CD14-positive monocyte (primary cell): ENCODE data around the gene THOC5. TPM values are rescaled to one million over a fixed set of nuclear protein-coding genes. Genes with fewer than 3 reads are reported as not detected.
A peak's percentile ranks its signal among the peaks of the same experiment; 100 is the strongest.

Experiments
- DNase-seq, 3 donors: peaks; one replicate each; pipeline ENCODE4 v3.0.0-alpha.2; 2011 to 2022
- H2AFZ ChIP-seq: 2 replicates; pipeline ENCODE4 v1.6.0; 2012; ENCODE audit warnings: mild to moderate bottlenecking, low read depth, low read length, inconsistent platforms; ENCODE audit not compliant: insufficient read depth, poor library complexity, severe bottlenecking
- H3K27ac ChIP-seq, 2 donors: 1 replicate in 1 of 2; 2 replicates in 1 of 2; pipeline ENCODE4 v1.5.1; 2012 to 2013; ENCODE audit warnings: low read length in 2 of 2, control low read depth in 1 of 2, inconsistent platforms in 1 of 2, low read depth in 1 of 2, mild to moderate bottlenecking in 1 of 2
- H3K27me3 ChIP-seq, 2 donors: one replicate each; pipeline versions ENCODE4 v1.6.0 to v1.6.1; 2011 to 2013; ENCODE audit warnings: low read length in 2 of 2; ENCODE audit not compliant: control insufficient read depth in 2 of 2, insufficient read depth in 2 of 2
- H3K36me3 ChIP-seq, 2 donors: replicated peaks in 1 of 2; 1 replicate in 1 of 2; 2 replicates in 1 of 2; pipeline versions ENCODE4 v1.5.1 to v1.6.1; 2012 to 2013; ENCODE audit warnings: low read length in 2 of 2, control low read depth in 1 of 2, inconsistent platforms in 1 of 2, mild to moderate bottlenecking in 1 of 2; ENCODE audit not compliant: insufficient read depth in 2 of 2, control insufficient read depth in 1 of 2
- H3K4me1 ChIP-seq, 2 donors: 1 replicate in 1 of 2; 2 replicates in 1 of 2; pipeline versions ENCODE4 v1.5.1 to v1.6.1; 2012 to 2013; ENCODE audit warnings: low read length in 2 of 2, control low read depth in 1 of 2, inconsistent platforms in 1 of 2, mild to moderate bottlenecking in 1 of 2, moderate library complexity in 1 of 2; ENCODE audit not compliant: insufficient read depth in 2 of 2, control insufficient read depth in 1 of 2
- H3K4me2 ChIP-seq: replicated peaks from 2 replicates; pipeline ENCODE3; 2012; ENCODE audit warnings: low read length, moderate library complexity, mild to moderate bottlenecking; ENCODE audit not compliant: poor library complexity, severe bottlenecking; ENCODE audit errors: extremely low read depth
- H3K4me3 ChIP-seq, 3 experiments: fragments of 200-600 bp in 1 of 3; sonication (generic) in 1 of 3; replicated peaks in 1 of 3; 1 replicate in 2 of 3; 2 replicates in 1 of 3; pipeline ENCODE4 v1.5.1; 2011 to 2013; ENCODE audit warnings: low read length in 3 of 3, mild to moderate bottlenecking in 3 of 3, control low read depth in 2 of 3, low read depth in 2 of 3, inconsistent platforms in 1 of 3, moderate library complexity in 1 of 3
- H3K79me2 ChIP-seq: 2 replicates; pipeline ENCODE4 v1.6.0; 2012; ENCODE audit warnings: mild to moderate bottlenecking, control low read depth, inconsistent platforms, low read length, moderate library complexity; ENCODE audit not compliant: insufficient read depth
- H3K9ac ChIP-seq: 2 replicates; pipeline ENCODE4 v1.6.0; 2017; ENCODE audit warnings: low read length, mild to moderate bottlenecking; ENCODE audit not compliant: insufficient read depth, poor library complexity, severe bottlenecking
- H3K9me3 ChIP-seq, 2 donors: replicated peaks in 1 of 2; 1 replicate in 1 of 2; 2 replicates in 1 of 2; pipeline versions ENCODE4 v1.5.1 to v1.6.1; 2012 to 2013; ENCODE audit warnings: low read length in 2 of 2, control low read depth in 1 of 2; ENCODE audit not compliant: control insufficient read depth in 1 of 2, insufficient read depth in 1 of 2
- H4K20me1 ChIP-seq: 2 replicates; pipeline ENCODE4 v1.6.0; 2012; ENCODE audit warnings: mild to moderate bottlenecking, low read length, control low read depth, moderate library complexity; ENCODE audit not compliant: insufficient read depth
- H3K27ac Mint-ChIP-seq, 7 donors: one replicate each; pipeline ENCODE4 v1.8.0; 2020; ENCODE audit warnings: mild to moderate bottlenecking in 7 of 7, mixed read lengths in 7 of 7, moderate library complexity in 6 of 7, inconsistent platforms in 2 of 7
- H3K27me3 Mint-ChIP-seq, 3 donors: one replicate each; pipeline ENCODE4 v1.8.0; 2021 to 2022; ENCODE audit warnings: low read depth in 3 of 3, mild to moderate bottlenecking in 3 of 3, mixed read lengths in 3 of 3, moderate library complexity in 3 of 3, inconsistent platforms in 1 of 3
- H3K36me3 Mint-ChIP-seq, 2 donors: one replicate each; pipeline ENCODE4 v1.8.0; 2020; ENCODE audit warnings: mixed read lengths in 2 of 2, inconsistent platforms in 1 of 2, mild to moderate bottlenecking in 1 of 2
- H3K4me1 Mint-ChIP-seq: one replicate; pipeline ENCODE4 v1.8.0; 2020; ENCODE audit warnings: mild to moderate bottlenecking, mixed read lengths
- H3K4me3 Mint-ChIP-seq, 2 donors: one replicate each; pipeline ENCODE4 v1.8.0; 2020; ENCODE audit warnings: mild to moderate bottlenecking in 2 of 2, mixed read lengths in 2 of 2, moderate library complexity in 1 of 2
- H3K9me3 Mint-ChIP-seq, 7 donors: one replicate each; pipeline ENCODE4 v1.8.0; 2020 to 2022; ENCODE audit warnings: mixed read lengths in 7 of 7, mild to moderate bottlenecking in 6 of 7, moderate library complexity in 6 of 7, inconsistent platforms in 2 of 7
- WGBS: methylation state at CpG from one replicate; pipeline ENCODE4 v1.1.5; 2013; ENCODE audit warnings: missing lambda C conversion rate; ENCODE audit not compliant: insufficient coverage; 5-methylcytosine and 5-hydroxymethylcytosine counted together
- intact Hi-C, 2 donors: fragments of 100-400 bp; cut with micrococcal nuclease; formaldehyde crosslinking; loops; one replicate each; pipeline versions ENCODE4 v1.15.0 to v1.15.1; 2023
- polyA plus RNA-seq, 3 donors: library from polyadenylated mRNA; depleted of rRNA in 1 of 3; unstranded in 2 of 3; stranded (reverse) in 1 of 3; fragments of 300-500 nt in 2 of 3; fragments of >200 nt in 1 of 3; fragmentation: Illumina TruSeq in 2 of 3; gene quantifications; 1 replicate in 2 of 3; 2 replicates in 1 of 3; pipeline ENCODE4 v1.2.3, GENCODE V29; 2012 to 2021
- TF ChIP-seq, protein P1 (sequence below): fragments of 200-600 bp; IDR thresholded peaks from one replicate; pipeline ENCODE4 v1.8.0; 2022; ENCODE audit warnings: antibody characterized with exemption, mild to moderate bottlenecking

Gene THOC5
- polyA plus RNA-seq, 3 donors = 19.6 to 29.9 (median 28.2) TPM

DNA sequence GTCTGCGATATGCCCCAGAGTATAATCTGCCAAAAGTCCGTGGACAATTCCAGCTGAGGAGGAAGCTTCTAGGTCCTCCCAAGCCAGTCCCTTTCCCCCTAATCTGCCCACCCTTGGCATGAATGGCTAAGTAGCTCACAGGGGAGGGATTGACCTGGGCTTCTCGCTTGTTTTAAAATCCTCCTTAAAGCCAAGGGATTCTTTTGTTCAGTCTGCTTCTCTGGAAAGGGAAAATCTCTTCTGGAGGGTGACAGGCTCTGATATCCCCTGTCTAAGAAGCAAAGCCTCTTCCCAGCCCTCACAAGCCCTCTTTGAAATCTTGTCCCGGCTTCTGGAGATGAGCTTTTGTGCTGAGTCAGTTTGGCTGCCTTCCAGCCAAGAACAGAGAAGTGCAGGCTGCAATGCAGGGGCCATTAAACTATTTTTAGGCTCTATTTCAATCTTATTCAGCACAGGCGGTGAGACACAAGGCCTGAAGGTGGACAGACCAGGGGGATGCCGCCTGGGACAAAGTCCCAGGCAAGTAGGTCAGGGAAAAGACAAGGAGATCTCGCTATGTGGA is 49.7 kb downstream of the THOC5 start:
- Histone ChIP-seq H3K27me3 (no peaks in the 10 kb centered on the region), H3K9ac (no peak overlapping the region), H3K27ac (no peak overlapping the region), H2AFZ (no peak overlapping the region), H3K79me2 (no peaks in the 10 kb centered on the region), H3K4me3 (no peak overlapping the region), H3K4me1 (peaks cover 6 to 7% of the 10 kb centered on the region in 2 donors), H3K4me2 (no peak overlapping the region), H4K20me1 (no peaks in the 10 kb centered on the region), H3K36me3 (peaks cover 29 to 36% of the 10 kb centered on the region in 2 donors), H3K9me3 (no peaks in the 10 kb centered on the region)
- Mint-ChIP-seq H3K9me3 (no peaks in the 10 kb centered on the region), H3K36me3 (peaks cover 45 to 59% of the 10 kb centered on the region in 2 donors), H3K4me1 (peaks cover 10% of the 10 kb centered on the region), H3K27me3 (no peaks in the 10 kb centered on the region), H3K27ac (peak overlapping the region in 1 of 7 donors; percentile 50), H3K4me3 (no peak overlapping the region)
- TF ChIP-seq, protein P1, sequence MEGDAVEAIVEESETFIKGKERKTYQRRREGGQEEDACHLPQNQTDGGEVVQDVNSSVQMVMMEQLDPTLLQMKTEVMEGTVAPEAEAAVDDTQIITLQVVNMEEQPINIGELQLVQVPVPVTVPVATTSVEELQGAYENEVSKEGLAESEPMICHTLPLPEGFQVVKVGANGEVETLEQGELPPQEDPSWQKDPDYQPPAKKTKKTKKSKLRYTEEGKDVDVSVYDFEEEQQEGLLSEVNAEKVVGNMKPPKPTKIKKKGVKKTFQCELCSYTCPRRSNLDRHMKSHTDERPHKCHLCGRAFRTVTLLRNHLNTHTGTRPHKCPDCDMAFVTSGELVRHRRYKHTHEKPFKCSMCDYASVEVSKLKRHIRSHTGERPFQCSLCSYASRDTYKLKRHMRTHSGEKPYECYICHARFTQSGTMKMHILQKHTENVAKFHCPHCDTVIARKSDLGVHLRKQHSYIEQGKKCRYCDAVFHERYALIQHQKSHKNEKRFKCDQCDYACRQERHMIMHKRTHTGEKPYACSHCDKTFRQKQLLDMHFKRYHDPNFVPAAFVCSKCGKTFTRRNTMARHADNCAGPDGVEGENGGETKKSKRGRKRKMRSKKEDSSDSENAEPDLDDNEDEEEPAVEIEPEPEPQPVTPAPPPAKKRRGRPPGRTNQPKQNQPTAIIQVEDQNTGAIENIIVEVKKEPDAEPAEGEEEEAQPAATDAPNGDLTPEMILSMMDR = no peak
- DNase-seq = peak in 1 of 3 donors; percentile 6
- WGBS = 38% methylated on average over 4 of the region's 7 CpGs
- intact Hi-C loops = no loop called here

DNA sequence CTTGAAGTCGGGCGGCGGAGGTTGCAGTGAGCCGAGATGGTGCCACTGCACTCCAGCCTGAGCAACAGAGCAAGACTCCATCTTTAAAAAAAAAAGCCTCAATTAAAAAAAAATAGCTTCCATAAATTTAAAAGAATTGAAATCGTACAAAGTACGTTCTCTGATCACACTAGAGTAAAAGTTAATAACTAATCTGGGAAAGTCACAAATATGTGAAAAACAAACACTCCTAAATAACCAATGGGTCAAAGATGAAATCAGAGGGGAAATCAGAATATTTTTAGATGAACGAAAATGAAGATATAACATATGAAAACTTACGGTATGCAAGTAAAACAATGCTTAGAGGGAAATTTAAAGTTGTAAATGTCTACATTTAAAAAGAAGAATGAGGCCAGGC is 53.7 kb downstream of the THOC5 start:
- H3K4me1 Mint-ChIP-seq = peaks cover 10% of the 10 kb centered on the region
- Histone ChIP-seq H3K27ac (no peak overlapping the region), H3K36me3 (no peaks in the 10 kb centered on the region), H3K9ac (no peak overlapping the region), H3K27me3 (no peaks in the 10 kb centered on the region), H3K9me3 (peaks cover 0 to 2% of the 10 kb centered on the region in 2 donors), H4K20me1 (no peaks in the 10 kb centered on the region), H3K79me2 (no peaks in the 10 kb centered on the region), H3K4me2 (no peak overlapping the region), H3K4me3 (no peak overlapping the region), H2AFZ (no peak overlapping the region), H3K4me1 (peaks cover 6 to 7% of the 10 kb centered on the region in 2 donors)
- peaks cover 0 to 8% (median 3%) of the 10 kb centered on the region in 7 donors for H3K9me3 Mint-ChIP-seq
- intact Hi-C loops = no loop called here
- TF ChIP-seq, protein P1 = no peak
- DNase-seq = no peak
- WGBS = 100% methylated on average over 2 of the region's 8 CpGs
- H3K36me3 Mint-ChIP-seq = peaks cover 16 to 30% of the 10 kb centered on the region in 2 donors
- no peak overlapping the region for H3K4me3 Mint-ChIP-seq
- no peaks in the 10 kb centered on the region for H3K27me3 Mint-ChIP-seq
- H3K27ac Mint-ChIP-seq = no peak overlapping the region
